Activated CD4-positive, alpha-beta memory T cell treated with anti-CD3 and anti-CD28 coated beads for 36 hours (primary cell): ENCODE measurements around the gene SNX13. TPM values are rescaled to one million over a fixed set of nuclear protein-coding genes. Genes with fewer than 3 reads are reported as not detected.

Experiments
- CTCF ChIA-PET: fragments of 350-600 bp; sonication (Branson Sonifier 250); formaldehyde crosslinking; loops from one replicate; lab custom pipeline; 2021; ENCODE audit warnings: antibody characterized with exemption, inconsistent platforms; lab: Charles Lee
- POLR2A ChIA-PET: fragments of 350-600 bp; sonication (Branson Sonifier 250); formaldehyde crosslinking; loops from one replicate; lab custom pipeline; 2021; ENCODE audit warnings: antibody characterized with exemption; lab: Charles Lee
- DNase-seq: peaks from one replicate; pipeline ENCODE4 v3.0.0-alpha.2; 2020
- H3K27ac Mint-ChIP-seq: one replicate; pipeline ENCODE4 v1.8.0; 2021; ENCODE audit warnings: mixed read lengths
- H3K27me3 Mint-ChIP-seq: one replicate; pipeline ENCODE4 v1.8.0; 2021; ENCODE audit warnings: mixed read lengths
- H3K36me3 Mint-ChIP-seq: one replicate; pipeline ENCODE4 v1.8.0; 2021; ENCODE audit warnings: mixed read lengths
- H3K4me1 Mint-ChIP-seq: one replicate; pipeline ENCODE4 v1.8.0; 2021; ENCODE audit warnings: low read depth, mixed read lengths
- H3K4me3 Mint-ChIP-seq: one replicate; pipeline ENCODE4 v1.8.0; 2021; ENCODE audit warnings: mild to moderate bottlenecking, mixed read lengths
- H3K9me3 Mint-ChIP-seq: one replicate; pipeline ENCODE4 v1.8.0; 2021; ENCODE audit warnings: mixed read lengths
- intact Hi-C: fragments of 100-400 bp; cut with micrococcal nuclease; formaldehyde crosslinking; loops from one replicate; pipeline ENCODE4 v1.15.1; 2023
- total RNA-seq, 2 experiments: library from RNA; stranded (reverse); gene quantifications; one replicate each; pipeline ENCODE4 v1.2.3, GENCODE V29; 2021

Gene SNX13
- total RNA-seq, 2 experiments from 2014 or later: 18.6 to 19.8 TPM

- Mint-ChIP-seq H3K36me3 (peaks cover 19% of the 10 kb centered on the region), H3K9me3 (no peaks in the 10 kb centered on the region), H3K27ac (no peak overlapping the region), H3K4me1 (no peaks in the 10 kb centered on the region), H3K4me3 (no peak overlapping the region), H3K27me3 (no peaks in the 10 kb centered on the region)
- no peak for DNase-seq
- ChIA-PET POLR2A (no interaction called here), CTCF (no interaction called here)
- intact Hi-C loops: no loop called here
Observed at GRCh38 chr7:17792075-17792936, 148.0 kb downstream of the SNX13 start.

GRCh38 chr7:17787257-17787656 lies 153.0 kb downstream of the SNX13 start:
- Mint-ChIP-seq H3K9me3 (no peaks in the 10 kb centered on the region), H3K27me3 (no peaks in the 10 kb centered on the region), H3K36me3 (no peaks in the 10 kb centered on the region), H3K27ac (no peak overlapping the region), H3K4me3 (no peak overlapping the region), H3K4me1 (no peaks in the 10 kb centered on the region)
- intact Hi-C loops: no loop called here
- CTCF ChIA-PET: interaction anchor here (1.0 to 2.1 kb wide), 2 partner anchors 17 kb away, joined by 3 to 6 read pairs; no protein-coding TSS in a partner anchor
- DNase-seq: no peak
- POLR2A ChIA-PET: no interaction called here

GRCh38 chr7:17786314-17786852 lies 153.9 kb downstream of the SNX13 start:
- ChIA-PET CTCF (interaction anchor here (2.1 kb wide), 1 partner anchor 16 kb away, joined by 6 read pairs; no protein-coding TSS in a partner anchor), POLR2A (no interaction called here)
- no peaks in the 10 kb centered on the region for H3K4me1 Mint-ChIP-seq
- no peaks in the 10 kb centered on the region for H3K27me3 Mint-ChIP-seq
- H3K4me3 Mint-ChIP-seq: no peak overlapping the region
- intact Hi-C loops: no loop called here
- DNase-seq: no peak
- H3K9me3 Mint-ChIP-seq: no peaks in the 10 kb centered on the region
- H3K36me3 Mint-ChIP-seq: no peaks in the 10 kb centered on the region
- H3K27ac Mint-ChIP-seq: no peak overlapping the region

- Mint-ChIP-seq H3K4me1 (no peaks in the 10 kb centered on the region), H3K27ac (no peak overlapping the region), H3K27me3 (no peaks in the 10 kb centered on the region), H3K36me3 (no peaks in the 10 kb centered on the region), H3K9me3 (no peaks in the 10 kb centered on the region), H3K4me3 (no peak overlapping the region)
- CTCF ChIA-PET: no interaction called here
- intact Hi-C loops: no loop called here
- no peak for DNase-seq
- POLR2A ChIA-PET: no interaction called here
Observed at GRCh38 chr7:17782216-17782549, 158.1 kb downstream of the SNX13 start.

GRCh38 chr7:17781491-17782215 lies 158.6 kb downstream of the SNX13 start:
- no peak for DNase-seq
- Mint-ChIP-seq H3K36me3 (no peaks in the 10 kb centered on the region), H3K4me3 (no peak overlapping the region), H3K27me3 (no peaks in the 10 kb centered on the region), H3K27ac (no peak overlapping the region), H3K9me3 (no peaks in the 10 kb centered on the region), H3K4me1 (no peaks in the 10 kb centered on the region)
- intact Hi-C loops: no loop called here
- CTCF ChIA-PET: no interaction called here
- POLR2A ChIA-PET: no interaction called here

- POLR2A ChIA-PET: no interaction called here
Observed at GRCh38 chr7:17779381-17779780, 160.9 kb downstream of the SNX13 start.

GRCh38 chr7:17774716-17775288 lies 165.5 kb downstream of the SNX13 start:
- peaks cover 5% of the 10 kb centered on the region for H3K4me1 Mint-ChIP-seq
- DNase-seq: no peak
- no peaks in the 10 kb centered on the region for H3K27me3 Mint-ChIP-seq
- intact Hi-C loops: loop anchor here (5.0 kb wide), 1 partner anchor 167 kb away; the partner anchor contains the start of gene SNX13
- ChIA-PET POLR2A (no interaction called here), CTCF (no interaction called here)
- no peak overlapping the region for H3K27ac Mint-ChIP-seq
- no peaks in the 10 kb centered on the region for H3K36me3 Mint-ChIP-seq
- no peak overlapping the region for H3K4me3 Mint-ChIP-seq
- H3K9me3 Mint-ChIP-seq: no peaks in the 10 kb centered on the region

More at GRCh38 chr7:17779381-17779780, 160.9 kb downstream of the SNX13 start:
- Mint-ChIP-seq H3K36me3 (no peaks in the 10 kb centered on the region), H3K4me3 (no peak overlapping the region), H3K4me1 (no peaks in the 10 kb centered on the region), H3K9me3 (no peaks in the 10 kb centered on the region), H3K27ac (no peak overlapping the region), H3K27me3 (no peaks in the 10 kb centered on the region)
- DNase-seq: no peak
- CTCF ChIA-PET: interaction anchor here (1.5 kb wide), 1 partner anchor 9 kb away, joined by 6 read pairs; no protein-coding TSS in a partner anchor
- intact Hi-C loops: no loop called here

- intact Hi-C loops: loop anchor here (5.0 kb wide), 1 partner anchor 168 kb away; the partner anchor contains the start of gene SNX13
- CTCF ChIA-PET: interaction anchor here (1.9 kb wide), 1 partner anchor 219 kb away, joined by 6 read pairs; no protein-coding TSS in a partner anchor
Observed at GRCh38 chr7:17774248-17774647, 166.0 kb downstream of the SNX13 start.

GRCh38 chr7:17773289-17773626 lies 167.0 kb downstream of the SNX13 start:
- no peak overlapping the region for H3K27ac Mint-ChIP-seq
- H3K27me3 Mint-ChIP-seq: no peaks in the 10 kb centered on the region
- POLR2A ChIA-PET: no interaction called here
- H3K4me3 Mint-ChIP-seq: no peak overlapping the region
- no peaks in the 10 kb centered on the region for H3K9me3 Mint-ChIP-seq
- CTCF ChIA-PET: interaction anchor here (1.4 to 4.0 kb wide), 4 partner anchors 10 to 572 kb away, joined by 4 to 58 read pairs (median 6); no protein-coding TSS in a partner anchor
- intact Hi-C loops: loop anchor here (5.0 kb wide), 1 partner anchor 169 kb away; the partner anchor contains the start of gene SNX13
- H3K4me1 Mint-ChIP-seq: peaks cover 5% of the 10 kb centered on the region
- H3K36me3 Mint-ChIP-seq: no peaks in the 10 kb centered on the region
- DNase-seq: no peak

More at GRCh38 chr7:17774248-17774647, 166.0 kb downstream of the SNX13 start:
- POLR2A ChIA-PET: no interaction called here
- no peak for DNase-seq
- H3K9me3 Mint-ChIP-seq: no peaks in the 10 kb centered on the region
- no peak overlapping the region for H3K4me3 Mint-ChIP-seq
- H3K36me3 Mint-ChIP-seq: no peaks in the 10 kb centered on the region
- no peaks in the 10 kb centered on the region for H3K27me3 Mint-ChIP-seq
- H3K27ac Mint-ChIP-seq: no peak overlapping the region
- peaks cover 5% of the 10 kb centered on the region for H3K4me1 Mint-ChIP-seq

GRCh38 chr7:17772581-17773288 lies 167.6 kb downstream of the SNX13 start:
- no peaks in the 10 kb centered on the region for H3K9me3 Mint-ChIP-seq
- no peaks in the 10 kb centered on the region for H3K27me3 Mint-ChIP-seq
- H3K4me3 Mint-ChIP-seq: no peak overlapping the region
- H3K27ac Mint-ChIP-seq: no peak overlapping the region
- intact Hi-C loops: loop anchor here (5.0 kb wide), 1 partner anchor 170 kb away; the partner anchor contains the start of gene SNX13
- CTCF ChIA-PET: interaction anchor here (0.9 to 4.0 kb wide), 5 partner anchors 11 to 573 kb away, joined by 3 to 58 read pairs (median 6); no protein-coding TSS in a partner anchor
- no peaks in the 10 kb centered on the region for H3K36me3 Mint-ChIP-seq
- POLR2A ChIA-PET: no interaction called here
- H3K4me1 Mint-ChIP-seq: peaks cover 5% of the 10 kb centered on the region
- peak; percentile 11 for DNase-seq

GRCh38 chr7:17771901-17772408 lies 168.3 kb downstream of the SNX13 start:
- Mint-ChIP-seq H3K4me1 (peaks cover 5% of the 10 kb centered on the region), H3K4me3 (no peak overlapping the region), H3K27me3 (no peaks in the 10 kb centered on the region), H3K27ac (no peak overlapping the region), H3K36me3 (no peaks in the 10 kb centered on the region), H3K9me3 (no peaks in the 10 kb centered on the region)
- no peak for DNase-seq
- intact Hi-C loops: loop anchor here (5.0 kb wide), 1 partner anchor 170 kb away; the partner anchor contains the start of gene SNX13
- ChIA-PET CTCF (interaction anchor here (0.9 to 4.0 kb wide), 5 partner anchors 11 to 573 kb away, joined by 3 to 58 read pairs (median 4); no protein-coding TSS in a partner anchor), POLR2A (no interaction called here)
